Ishikawa (cell line): Measurements from ENCODE around the gene GDPD5.

Experiments used
- CEBPB ChIP-seq: IDR thresholded peaks from 2 replicates; pipeline ENCODE4 v1.6.1; 2012
- EGR1 ChIP-seq: IDR thresholded peaks from 2 replicates; pipeline ENCODE4 v1.6.1; 2012
- EP300 ChIP-seq: IDR thresholded peaks from 2 replicates; pipeline ENCODE4 v1.6.1; 2012; ENCODE audit warnings: borderline replicate concordance
- MAX ChIP-seq: IDR thresholded peaks from 2 replicates; pipeline ENCODE4 v1.6.1; 2012
- TAF1 ChIP-seq: IDR thresholded peaks from 2 replicates; pipeline ENCODE4 v1.6.1; 2012; ENCODE audit warnings: low read depth, mild to moderate bottlenecking
- YY1 ChIP-seq: IDR thresholded peaks from 2 replicates; pipeline ENCODE4 v1.6.1; 2012; ENCODE audit warnings: low read depth

DNA sequence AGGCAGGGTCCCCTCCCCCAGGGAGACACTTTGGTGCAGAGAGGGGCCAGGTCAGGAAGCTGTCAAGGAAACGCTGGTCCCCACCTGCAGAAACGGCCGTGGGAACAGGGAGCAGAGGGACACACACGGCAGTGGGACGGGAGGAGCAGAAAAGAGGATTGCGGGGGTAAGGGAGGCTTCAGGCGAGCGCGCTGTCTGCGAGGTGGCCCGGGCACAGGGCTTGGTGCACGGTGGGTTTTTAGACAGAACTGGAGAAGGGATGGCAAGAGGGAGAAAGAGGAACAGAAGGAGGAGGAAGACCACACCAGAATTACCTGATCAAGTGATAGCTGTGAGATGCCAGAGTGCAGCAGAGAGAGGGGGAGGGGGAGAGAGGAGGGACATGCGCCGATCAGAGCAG is 86.7 kb downstream of the GDPD5 start:
- TF ChIP-seq YY1, result no peak
- no peak for TF ChIP-seq MAX
- TF ChIP-seq EGR1, result no peak
- TF ChIP-seq CEBPB, result no peak
- TF ChIP-seq EP300, result no peak
- no peak for TF ChIP-seq TAF1
